Spleen (tissue), 7 donors: ENCODE data around the gene TBXAS1.

Experiments
- POLR2A ChIP-seq, 3 donors: fragments of 450-650 bp; IDR thresholded peaks; one replicate each; pipeline ENCODE4 v1.5.1; 2017; ENCODE audit warnings: antibody characterized with exemption in 3 of 3, mild to moderate bottlenecking in 1 of 3
- POLR2AphosphoS5 ChIP-seq, 3 donors: sonication (generic); formaldehyde crosslinking; IDR thresholded peaks; one replicate each; pipeline ENCODE4 v1.5.1; 2017; ENCODE audit warnings: antibody characterized with exemption in 3 of 3
- TF ChIP-seq, protein P1 (sequence below), 11 experiments: fragments of 200-600 bp in 7 of 11; fragments of 450-650 bp in 4 of 11; sonication (generic) in 4 of 11; IDR thresholded peaks in 8 of 11; conservative IDR thresholded peaks in 3 of 11; 1 replicate in 7 of 11; 2 replicates in 4 of 11; pipeline versions ENCODE4 v1.4.0 to v1.8.0; 2016 to 2021; ENCODE audit warnings: antibody characterized with exemption in 11 of 11, inconsistent platforms in 4 of 11, mild to moderate bottlenecking in 1 of 11
- donor health status: DM: no; HTN: no; CAD: no; lungs with moderate emphysema.
- donor health status: DM: no; HTN: no; CAD: no.
- donor health status: DM: no; HTN: no; CAD: no.

DNA sequence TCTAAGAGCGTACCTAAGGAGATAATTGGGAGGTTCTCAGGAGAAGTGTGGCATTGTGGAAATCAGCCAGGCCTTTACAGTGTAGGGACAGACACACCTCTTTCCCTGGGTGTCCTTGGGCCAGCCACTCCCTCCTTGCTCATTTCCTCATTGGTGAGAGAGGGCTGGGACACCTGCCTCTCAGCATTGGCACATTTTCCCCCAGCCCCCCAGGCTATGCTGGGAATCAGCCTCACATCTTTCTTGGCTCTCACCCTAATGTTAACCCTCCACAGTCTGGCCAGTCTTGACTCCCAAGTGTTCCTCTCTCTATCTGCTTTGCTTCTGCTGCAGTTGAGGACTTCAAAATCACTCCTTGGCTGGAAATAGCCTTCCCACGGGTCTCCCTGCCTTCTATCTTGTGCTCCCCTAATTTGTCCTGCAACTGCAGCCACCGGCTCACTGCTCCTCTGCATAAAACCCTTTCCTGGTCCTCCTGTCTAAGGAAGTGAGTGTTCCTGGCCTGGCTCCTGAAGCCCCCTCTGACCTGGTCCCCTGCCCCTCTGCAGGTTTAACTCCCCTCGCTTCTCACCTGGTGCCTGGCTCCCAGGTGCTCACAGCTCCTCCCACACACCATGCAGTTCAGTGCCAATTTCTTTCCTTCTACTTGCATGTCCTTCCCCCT lies 15.8 kb downstream of the TBXAS1 start:
- no peak for TF ChIP-seq POLR2A (IDR thresholded peaks at IDR 0.05)
- TF ChIP-seq, protein P1, sequence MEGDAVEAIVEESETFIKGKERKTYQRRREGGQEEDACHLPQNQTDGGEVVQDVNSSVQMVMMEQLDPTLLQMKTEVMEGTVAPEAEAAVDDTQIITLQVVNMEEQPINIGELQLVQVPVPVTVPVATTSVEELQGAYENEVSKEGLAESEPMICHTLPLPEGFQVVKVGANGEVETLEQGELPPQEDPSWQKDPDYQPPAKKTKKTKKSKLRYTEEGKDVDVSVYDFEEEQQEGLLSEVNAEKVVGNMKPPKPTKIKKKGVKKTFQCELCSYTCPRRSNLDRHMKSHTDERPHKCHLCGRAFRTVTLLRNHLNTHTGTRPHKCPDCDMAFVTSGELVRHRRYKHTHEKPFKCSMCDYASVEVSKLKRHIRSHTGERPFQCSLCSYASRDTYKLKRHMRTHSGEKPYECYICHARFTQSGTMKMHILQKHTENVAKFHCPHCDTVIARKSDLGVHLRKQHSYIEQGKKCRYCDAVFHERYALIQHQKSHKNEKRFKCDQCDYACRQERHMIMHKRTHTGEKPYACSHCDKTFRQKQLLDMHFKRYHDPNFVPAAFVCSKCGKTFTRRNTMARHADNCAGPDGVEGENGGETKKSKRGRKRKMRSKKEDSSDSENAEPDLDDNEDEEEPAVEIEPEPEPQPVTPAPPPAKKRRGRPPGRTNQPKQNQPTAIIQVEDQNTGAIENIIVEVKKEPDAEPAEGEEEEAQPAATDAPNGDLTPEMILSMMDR (IDR thresholded peaks at IDR 0.05 in 8 of 11, conservative IDR thresholded peaks at IDR 0.05 in 3 of 11) = no peak
- TF ChIP-seq POLR2AphosphoS5 (IDR thresholded peaks at IDR 0.05) = no peak
